Thymus (tissue), 11 donors: Measurements from ENCODE around the gene C11orf98. TPM values are rescaled to one million over a fixed set of nuclear protein-coding genes. Genes with fewer than 3 reads are reported as not detected.

Experiments used
- DNase-seq, 9 donors: peaks; one replicate each; pipeline ENCODE4 v3.0.0-alpha.2; 2013; ENCODE audit warnings: low spot score in 9 of 9, low read depth in 6 of 9, missing footprints in 1 of 9
- H3K27ac ChIP-seq, 2 donors: one replicate each; pipeline ENCODE4 v1.5.1; 2013; ENCODE audit warnings: control low read depth in 1 of 2, low read depth in 1 of 2, low read length in 1 of 2, mild to moderate bottlenecking in 1 of 2, moderate library complexity in 1 of 2
- H3K27me3 ChIP-seq, 2 donors: one replicate each; pipeline ENCODE4 v1.5.1; 2013; ENCODE audit warnings: low read length in 1 of 2; ENCODE audit not compliant: control insufficient read depth in 2 of 2, insufficient read depth in 1 of 2
- H3K36me3 ChIP-seq, 2 donors: one replicate each; pipeline ENCODE4 v1.5.1; 2013; ENCODE audit warnings: low read length in 1 of 2, mild to moderate bottlenecking in 1 of 2, moderate library complexity in 1 of 2; ENCODE audit not compliant: control insufficient read depth in 2 of 2, insufficient read depth in 2 of 2
- H3K4me1 ChIP-seq, 2 donors: one replicate each; pipeline ENCODE4 v1.5.1; 2013; ENCODE audit warnings: low read length in 2 of 2; ENCODE audit not compliant: control insufficient read depth in 2 of 2, insufficient read depth in 2 of 2
- H3K4me3 ChIP-seq, 2 donors: one replicate each; pipeline ENCODE4 v1.5.1; 2013; ENCODE audit warnings: low read length in 2 of 2, control low read depth in 1 of 2, mild to moderate bottlenecking in 1 of 2
- H3K9me3 ChIP-seq, 2 donors: one replicate each; pipeline ENCODE4 v1.5.1; 2013; ENCODE audit warnings: low read length in 1 of 2, mild to moderate bottlenecking in 1 of 2; ENCODE audit not compliant: control insufficient read depth in 2 of 2, insufficient read depth in 1 of 2
- WGBS: extraction: QIAGEN DNeasy Blood & Tissue Kit; methylation state at CpG from one replicate; pipeline ENCODE4 v1.1.7; 2013; 5-methylcytosine and 5-hydroxymethylcytosine counted together
- polyA plus RNA-seq: library from polyadenylated mRNA; stranded (reverse); fragments of 200-250 nt; gene quantifications from one replicate; pipeline ENCODE4 v1.2.3, GENCODE V29; 2013
- total RNA-seq: library from RNA; stranded (reverse); fragments of 120-200 nt; gene quantifications from one replicate; pipeline ENCODE4 v1.2.4, GENCODE V29; 2013
- donor health status: healthy.

C11orf98 gene
- total and polyA plus RNA-seq, 2 donors: 111 to 152 TPM

DNA sequence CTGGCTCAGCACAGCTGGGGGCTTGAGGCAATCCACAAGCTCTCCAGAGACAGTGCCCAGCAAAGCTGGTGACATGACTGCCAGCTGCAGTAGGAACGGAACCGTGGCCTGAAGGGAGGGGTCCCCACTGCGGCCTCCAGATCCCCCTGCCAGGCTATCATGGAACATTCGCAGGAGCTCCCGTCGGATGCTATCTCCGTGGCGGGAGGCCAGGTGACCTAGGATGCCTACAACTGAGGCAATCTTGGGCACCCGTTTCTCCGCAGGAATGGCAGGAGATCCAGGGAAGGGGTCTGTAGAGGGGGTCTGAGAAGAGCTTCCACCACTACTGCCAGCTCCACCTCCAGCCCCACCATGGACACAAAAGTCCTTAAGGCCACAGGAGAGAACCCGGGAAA, 16.0 kb downstream of the C11orf98 start:
- H3K4me1 ChIP-seq: peaks cover 20 to 33% of the 10 kb centered on the region in 2 donors
- H3K9me3 ChIP-seq: no peaks in the 10 kb centered on the region
- no peak for DNase-seq
- no peak overlapping the region for H3K27ac ChIP-seq
- H3K36me3 ChIP-seq: peaks cover 17 to 30% of the 10 kb centered on the region in 2 donors
- no peaks in the 10 kb centered on the region for H3K27me3 ChIP-seq
- no peak overlapping the region for H3K4me3 ChIP-seq
- 97% methylated on average over 11 of the region's 11 CpGs for WGBS

DNA sequence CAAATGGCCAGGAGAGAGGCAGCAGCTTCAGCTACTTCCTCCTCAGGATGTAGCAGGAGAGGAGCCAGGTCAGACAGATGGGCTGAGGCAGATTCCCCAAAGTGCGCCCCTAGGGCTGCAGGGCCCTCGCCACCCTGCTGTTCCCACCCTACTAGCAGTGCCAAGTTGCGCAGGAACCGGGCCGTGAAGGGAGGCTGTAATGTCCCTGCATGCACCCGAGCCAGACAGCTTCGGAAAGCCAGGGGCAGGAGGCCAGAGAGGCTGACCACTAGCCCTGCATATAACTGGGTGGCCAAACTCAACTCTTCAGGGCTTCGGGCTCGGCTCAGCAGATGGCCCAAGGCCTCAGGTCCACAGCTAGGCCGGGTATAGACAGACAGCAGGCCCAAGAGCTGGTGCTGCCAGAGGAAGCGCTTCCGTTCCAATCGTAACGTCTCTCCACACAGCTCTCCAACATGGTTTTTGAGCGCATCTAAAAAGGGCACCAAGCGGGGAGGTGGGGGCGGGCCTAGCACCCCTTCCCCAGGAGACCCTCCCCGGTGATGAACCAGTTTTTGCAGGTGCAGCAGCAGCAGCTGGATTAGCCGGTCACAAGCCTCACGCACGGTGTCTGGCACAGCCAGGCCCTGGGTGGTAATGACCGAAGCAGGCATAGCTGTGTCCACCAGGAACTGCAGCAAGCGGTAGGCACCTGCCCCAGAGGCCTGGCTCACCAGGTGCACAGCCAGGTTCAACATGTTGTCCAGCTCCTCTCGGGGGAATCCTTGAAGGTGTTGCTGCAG, 16.6 kb downstream of the C11orf98 start:
- peaks cover 17 to 36% of the 10 kb centered on the region in 2 donors for H3K36me3 ChIP-seq
- WGBS: 97% methylated on average over 24 of the region's 24 CpGs
- no peaks in the 10 kb centered on the region for H3K27me3 ChIP-seq
- no peaks in the 10 kb centered on the region for H3K9me3 ChIP-seq
- no peak overlapping the region for H3K27ac ChIP-seq
- DNase-seq: no peak
- H3K4me3 ChIP-seq: no peak overlapping the region
- peaks cover 20 to 33% of the 10 kb centered on the region in 2 donors for H3K4me1 ChIP-seq

DNA sequence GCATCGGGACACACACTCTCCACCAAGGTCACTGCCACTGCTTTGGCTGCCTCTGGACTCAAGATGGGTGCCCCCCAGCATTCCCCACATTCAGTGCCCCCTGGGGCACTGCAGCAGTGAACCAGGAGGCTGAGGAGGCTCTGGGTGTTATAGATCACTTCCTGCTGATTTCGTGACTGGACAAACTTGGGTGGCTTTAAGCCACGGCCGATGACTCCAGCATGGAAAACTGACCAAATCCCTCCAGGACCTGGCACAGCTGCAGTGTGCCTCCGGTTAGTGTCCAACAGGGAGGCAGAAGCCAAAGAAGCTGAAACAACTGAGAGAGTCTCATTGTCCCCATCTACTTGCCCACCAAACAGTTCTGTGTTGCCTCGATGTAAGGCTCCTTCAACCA, 17.4 kb downstream of the C11orf98 start:
- Histone ChIP-seq H3K27me3 (no peaks in the 10 kb centered on the region), H3K9me3 (no peaks in the 10 kb centered on the region), H3K36me3 (peaks cover 20 to 42% of the 10 kb centered on the region in 2 donors), H3K4me1 (peaks cover 19 to 32% of the 10 kb centered on the region in 2 donors), H3K4me3 (no peak overlapping the region), H3K27ac (no peak overlapping the region)
- WGBS: 95% methylated on average over 6 of the region's 6 CpGs
- DNase-seq: no peak

DNA sequence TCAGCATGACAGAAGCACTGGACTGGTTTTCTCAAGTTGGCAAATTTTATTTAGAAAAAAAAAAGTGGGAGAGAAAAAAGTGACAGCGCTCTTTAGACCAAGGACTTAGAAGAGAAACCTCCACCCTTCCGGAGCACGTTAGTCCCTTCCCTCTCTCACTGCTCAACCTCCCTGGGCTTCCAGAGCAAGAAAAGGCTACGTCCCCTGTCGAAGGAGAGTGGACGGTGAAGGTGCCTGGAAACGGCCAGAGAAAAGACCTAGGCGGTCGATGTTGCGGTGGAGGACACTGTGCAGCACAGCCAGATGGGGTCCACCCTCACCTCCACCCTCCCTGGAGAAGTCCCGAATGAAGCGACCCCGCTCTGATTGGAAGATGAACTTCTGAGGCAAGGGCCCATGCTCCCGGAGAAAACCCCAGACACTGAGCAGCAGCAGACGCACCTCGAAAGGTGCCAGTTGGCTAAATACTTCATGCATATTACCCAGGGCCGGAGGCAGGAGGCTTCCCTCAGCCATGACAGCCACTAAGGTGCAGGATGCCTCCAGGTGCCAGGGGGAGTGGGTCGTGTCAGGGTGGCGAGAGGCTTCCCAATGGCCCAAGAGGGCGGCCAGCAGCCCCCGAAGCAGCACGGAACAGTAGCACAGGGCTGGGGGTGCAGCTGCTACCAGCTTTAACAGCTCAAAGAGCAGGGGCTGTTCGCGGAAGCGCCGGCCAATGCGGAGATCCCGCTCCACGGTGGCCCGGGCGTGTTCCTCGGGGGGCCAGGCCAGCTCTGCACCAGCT, 18.0 kb downstream of the C11orf98 start:
- no peak for DNase-seq
- H3K9me3 ChIP-seq: no peaks in the 10 kb centered on the region
- H3K27ac ChIP-seq: peak overlapping the region in 1 of 2 donors; percentile 33
- H3K4me1 ChIP-seq: peaks cover 14 to 26% of the 10 kb centered on the region in 2 donors
- no peaks in the 10 kb centered on the region for H3K27me3 ChIP-seq
- peak overlapping the region; percentile 68 to 100 for H3K4me3 ChIP-seq
- peaks cover 20 to 42% of the 10 kb centered on the region in 2 donors for H3K36me3 ChIP-seq
- 82% methylated on average over 32 of the region's 32 CpGs for WGBS

DNA sequence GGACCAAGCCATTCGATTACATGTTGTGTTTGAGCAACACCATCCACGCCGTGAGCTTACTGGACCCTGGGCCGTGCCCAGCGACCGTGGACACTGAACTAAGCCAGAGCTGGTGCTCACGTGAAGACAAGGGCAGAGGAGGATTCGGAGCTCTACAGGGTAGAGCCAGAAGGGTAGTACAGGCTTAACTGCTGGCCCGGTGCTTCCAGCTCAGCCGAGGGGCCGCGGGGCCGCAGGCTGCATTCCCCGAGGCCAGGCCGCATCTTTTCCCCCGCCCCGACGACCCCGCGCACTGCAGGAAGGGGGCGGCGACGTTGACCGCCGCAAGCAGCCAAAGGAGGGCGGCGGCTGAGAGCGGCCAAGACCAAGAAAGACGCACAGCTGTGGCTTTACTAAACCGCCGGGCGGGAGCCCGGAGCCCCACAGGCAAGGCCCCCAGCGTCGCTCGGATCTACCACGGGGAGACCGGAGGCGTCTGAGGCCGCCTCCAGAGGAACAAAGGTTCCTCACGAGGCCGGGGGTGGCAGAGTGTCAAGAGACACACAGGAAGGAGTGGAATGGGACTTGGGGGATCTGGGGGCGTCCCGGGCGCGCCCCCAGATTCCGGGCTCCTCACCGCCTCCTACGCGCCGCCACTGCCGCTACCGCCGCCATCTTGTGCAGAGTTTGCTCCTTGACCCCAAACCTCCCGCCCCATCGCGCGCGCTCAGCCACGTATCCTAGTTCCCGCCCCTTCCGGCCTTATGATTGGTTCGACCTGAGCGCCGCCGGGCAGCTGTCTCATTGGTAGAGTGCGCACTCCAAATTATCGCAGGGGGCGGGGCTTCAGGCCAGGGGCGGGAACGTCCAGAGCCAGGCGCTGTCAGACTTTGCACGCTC, 18.8 kb downstream of the C11orf98 start, which contains the start of gene GANAB:
GANAB (minus strand) TSS at position 668 of the 879 bp plus-strand sequence; CDS start at position 654, 14 bp downstream.
- Histone ChIP-seq H3K36me3 (peaks cover 20 to 42% of the 10 kb centered on the region in 2 donors), H3K27ac (peak within 1 kb of the TSS; percentile 81 to 89), H3K9me3 (no peaks in the 10 kb centered on the region), H3K27me3 (no peaks in the 10 kb centered on the region), H3K4me3 (peak within 1 kb of the TSS; percentile 68 to 100), H3K4me1 (peaks cover 9 to 27% of the 10 kb centered on the region in 2 donors)
- peak; percentile 90 to 99 (median 97) for DNase-seq
- under 1% methylated on average over 73 of the region's 73 CpGs for WGBS

DNA sequence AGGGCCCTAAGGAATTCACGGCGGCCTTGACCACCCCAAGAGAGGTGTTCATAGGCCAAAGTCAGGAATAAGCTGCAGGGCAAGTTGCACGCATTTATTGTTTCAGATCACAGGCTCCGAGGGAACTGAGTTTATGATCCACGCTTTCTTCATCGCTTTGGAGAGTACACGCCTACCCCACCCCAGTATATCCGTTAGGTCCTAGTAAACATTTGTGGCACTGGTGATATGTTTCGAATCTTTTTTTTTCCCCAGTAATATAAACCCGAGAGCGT, 19.4 kb downstream of the C11orf98 start:
- Histone ChIP-seq H3K4me1 (peaks cover 9 to 32% of the 10 kb centered on the region in 2 donors), H3K36me3 (peaks cover 20 to 42% of the 10 kb centered on the region in 2 donors), H3K27ac (peak overlapping the region; percentile 81 to 89), H3K27me3 (no peaks in the 10 kb centered on the region), H3K4me3 (peak overlapping the region; percentile 68 to 100), H3K9me3 (no peaks in the 10 kb centered on the region)
- WGBS: 19% methylated on average over 11 of the region's 11 CpGs
- DNase-seq: peak in 1 of 9 donors; percentile 28

DNA sequence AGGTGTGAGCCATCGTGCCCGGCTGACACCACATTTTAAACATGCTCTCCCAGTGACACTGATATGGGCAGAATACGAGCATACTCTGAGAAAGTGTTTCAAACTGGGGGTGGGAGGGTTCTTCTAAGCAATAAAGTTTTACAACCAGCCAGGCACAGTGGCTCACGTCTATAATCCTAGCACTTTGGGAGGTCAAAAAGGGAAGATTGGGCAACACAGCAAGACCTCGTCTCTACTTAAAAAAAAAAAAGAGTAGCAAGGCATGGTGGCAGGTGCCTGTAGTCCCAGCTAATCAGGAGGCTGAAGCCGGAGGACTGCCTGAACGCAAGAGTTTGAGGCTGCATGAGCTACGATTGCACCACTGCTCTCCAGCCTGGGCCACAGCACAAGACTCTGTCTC, 20.8 kb downstream of the C11orf98 start:
- 98% methylated on average over 8 of the region's 8 CpGs for WGBS
- H3K27ac ChIP-seq: no peak overlapping the region

DNA sequence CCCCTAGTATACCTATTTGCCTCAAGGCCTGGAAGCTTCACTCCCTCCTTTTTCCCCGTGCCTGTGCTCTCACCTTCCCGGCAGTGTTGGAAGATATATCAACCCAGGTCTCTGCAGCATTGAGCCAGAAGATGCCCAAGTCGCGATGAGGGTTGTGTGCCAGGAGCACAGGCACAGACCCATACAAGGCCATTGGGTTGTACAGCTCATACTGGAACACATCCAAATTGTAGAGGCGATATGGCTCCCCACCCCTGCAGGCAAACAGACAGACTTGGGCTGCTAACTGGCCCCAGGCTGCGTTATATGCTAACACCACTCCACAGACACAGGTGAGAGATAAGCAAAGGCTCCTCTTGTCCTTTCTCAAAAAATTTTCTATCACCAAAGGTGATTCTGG, 32.5 kb downstream of the C11orf98 start:
- no peaks in the 10 kb centered on the region for H3K27me3 ChIP-seq
- WGBS: 97% methylated on average over 6 of the region's 6 CpGs

More for the DNA sequence above, 20.8 kb downstream of the C11orf98 start:
- Histone ChIP-seq H3K4me3 (no peak overlapping the region), H3K9me3 (no peaks in the 10 kb centered on the region), H3K27me3 (no peaks in the 10 kb centered on the region), H3K36me3 (peaks cover 18 to 41% of the 10 kb centered on the region in 2 donors), H3K4me1 (peaks cover 9 to 33% of the 10 kb centered on the region in 2 donors)
- no peak for DNase-seq

More for the DNA sequence above, 32.5 kb downstream of the C11orf98 start:
- Histone ChIP-seq H3K9me3 (no peaks in the 10 kb centered on the region), H3K4me1 (no peaks in the 10 kb centered on the region), H3K27ac (no peak overlapping the region), H3K36me3 (peaks cover 72 to 94% of the 10 kb centered on the region in 2 donors), H3K4me3 (no peak overlapping the region)
- DNase-seq: no peak
